Stimulated activated memory B cell treated with anti-CD40 and anti-IgM and Interleukin-4, amounts not matched to agents 10 μg/mL and 1 μg/mL and 100 μg/mL, for 72 hours (primary cell): ENCODE data around the gene SLC6A9.

ENCODE experiments used
- ATAC-seq: fragments of 150-1000 bp; cut with Tn5 transposase; 2 replicates; pipeline ENCODE4 v1.10.0; 2021
- H3K27ac Mint-ChIP-seq: one replicate; pipeline ENCODE4 v1.8.0; 2022; ENCODE audit warnings: mild to moderate bottlenecking, mixed read lengths
- H3K27me3 Mint-ChIP-seq: one replicate; pipeline ENCODE4 v1.8.0; 2022; ENCODE audit warnings: mixed read lengths
- H3K36me3 Mint-ChIP-seq: one replicate; pipeline ENCODE4 v1.8.0; 2022; ENCODE audit warnings: mixed read lengths
- H3K4me1 Mint-ChIP-seq: one replicate; pipeline ENCODE4 v1.8.0; 2022; ENCODE audit warnings: mixed read lengths
- H3K4me3 Mint-ChIP-seq: one replicate; pipeline ENCODE4 v1.8.0; 2022; ENCODE audit warnings: mild to moderate bottlenecking, moderate library complexity, mixed read lengths
- H3K9me3 Mint-ChIP-seq: one replicate; pipeline ENCODE4 v1.8.0; 2022; ENCODE audit warnings: mixed read lengths

The SLC6A9 gene

DNA sequence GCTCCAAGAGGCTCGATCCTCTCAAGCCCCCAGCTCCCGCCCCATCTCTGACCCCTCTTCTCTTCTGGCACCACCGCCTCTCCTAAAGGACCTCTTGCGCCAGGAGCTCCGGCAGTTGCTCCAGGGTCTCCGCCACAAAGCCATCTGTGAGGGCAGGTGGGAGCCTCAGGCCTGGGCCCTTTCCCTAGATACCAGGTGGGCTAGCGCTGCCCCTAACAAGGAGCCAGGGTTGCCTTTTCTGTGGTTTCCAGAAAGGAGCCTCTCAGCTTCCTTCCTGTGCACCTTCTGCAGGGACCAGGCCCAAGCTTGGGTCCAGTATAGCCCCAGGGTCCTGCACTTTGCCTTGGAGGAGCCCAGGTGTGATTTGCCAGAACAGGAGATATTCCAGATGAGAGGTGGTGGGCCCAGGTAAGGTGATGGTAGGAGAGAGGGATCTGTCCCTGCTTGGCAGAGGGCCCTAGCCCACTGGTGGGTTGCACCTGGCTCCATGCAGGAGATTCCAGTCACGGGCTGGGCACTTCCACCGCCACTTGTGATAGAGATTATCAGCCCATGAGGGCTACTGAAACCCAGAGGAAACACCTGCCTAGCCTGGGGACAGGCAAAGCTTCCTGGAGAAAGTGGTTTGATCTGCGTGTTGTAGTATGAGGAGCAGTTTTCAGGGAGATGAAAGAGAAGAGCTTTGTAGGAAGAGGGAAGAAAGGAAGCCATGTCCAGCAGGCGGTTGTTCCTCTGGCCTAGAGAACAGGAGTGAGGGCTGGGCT lies 38.8 kb downstream of the SLC6A9 start:
- peaks cover 41% of the 10 kb centered on the region for H3K4me1 Mint-ChIP-seq
- no peaks in the 10 kb centered on the region for H3K9me3 Mint-ChIP-seq
- H3K36me3 Mint-ChIP-seq = no peaks in the 10 kb centered on the region
- peak overlapping the region; percentile 73 for H3K27ac Mint-ChIP-seq
- no peak for ATAC-seq
- H3K4me3 Mint-ChIP-seq = peak overlapping the region; percentile 97
- H3K27me3 Mint-ChIP-seq = no peaks in the 10 kb centered on the region

DNA sequence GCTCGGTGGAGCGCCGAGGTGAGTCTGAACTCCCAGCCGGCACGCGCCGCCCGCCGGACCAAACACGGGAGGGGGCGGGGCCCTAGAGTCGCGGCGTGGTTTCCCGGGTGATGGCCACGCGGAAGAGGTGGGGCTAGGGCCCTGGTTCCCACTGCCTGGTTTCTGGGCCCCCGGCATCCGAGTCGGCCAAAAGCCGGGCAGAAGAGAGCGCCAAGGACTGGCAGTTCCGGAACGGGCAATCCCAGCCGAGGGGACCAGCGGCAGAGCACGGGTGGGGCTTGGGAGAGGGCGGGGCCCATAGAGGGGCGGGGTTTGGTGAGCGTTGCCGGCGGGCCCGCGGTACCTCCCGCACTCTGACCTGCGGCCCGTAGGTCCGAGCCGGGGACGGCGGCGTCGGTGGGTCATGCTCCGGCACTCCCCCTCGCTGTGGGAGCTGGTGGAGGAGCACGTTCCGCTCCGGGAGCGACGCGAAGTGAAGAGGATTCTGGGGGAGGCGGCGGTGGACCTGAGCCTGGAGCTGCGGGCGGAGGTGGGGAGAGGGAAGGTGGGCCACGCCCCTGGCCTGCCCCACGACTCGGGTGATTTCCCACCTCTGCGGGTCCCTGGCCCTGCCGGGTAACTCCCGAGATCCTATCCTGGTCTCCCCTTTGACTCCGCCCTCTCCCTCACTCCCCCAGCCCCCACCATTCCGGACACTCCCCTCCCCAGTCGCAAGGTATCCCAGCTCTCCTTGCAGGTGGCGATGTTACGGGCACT lies 39.6 kb downstream of the SLC6A9 start, which contains the start of gene CCDC24:
Gene CCDC24 (plus strand): TSS at position 124 of the 756 bp plus-strand sequence. CDS start 280 bp downstream, at position 404.
- Mint-ChIP-seq H3K4me3 (peak within 1 kb of the TSS; percentile 97), H3K9me3 (no peaks in the 10 kb centered on the region), H3K27me3 (no peaks in the 10 kb centered on the region), H3K27ac (peak within 1 kb of the TSS; percentile 73), H3K4me1 (peaks cover 41% of the 10 kb centered on the region), H3K36me3 (no peaks in the 10 kb centered on the region)
- peak; percentile 90 for ATAC-seq

DNA sequence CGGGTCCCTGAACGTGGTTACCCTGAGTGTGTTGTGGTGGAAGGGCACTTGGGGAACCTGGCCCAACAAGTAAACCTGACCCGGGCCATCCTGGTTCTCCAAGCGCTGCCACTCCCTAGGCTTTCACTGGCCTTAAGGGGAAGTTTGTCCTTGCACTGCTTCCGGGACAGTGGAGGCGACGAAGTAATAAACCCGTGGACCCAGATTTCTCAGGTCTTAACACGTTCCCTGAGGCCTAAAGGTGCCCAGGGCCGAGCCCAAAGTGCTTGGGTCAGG lies 40.1 kb downstream of the SLC6A9 start:
- H3K27ac Mint-ChIP-seq = peak overlapping the region; percentile 73
- no peak for ATAC-seq
- peak overlapping the region; percentile 97 for H3K4me3 Mint-ChIP-seq
- H3K27me3 Mint-ChIP-seq = no peaks in the 10 kb centered on the region
- peaks cover 41% of the 10 kb centered on the region for H3K4me1 Mint-ChIP-seq
- H3K9me3 Mint-ChIP-seq = no peaks in the 10 kb centered on the region
- H3K36me3 Mint-ChIP-seq = no peaks in the 10 kb centered on the region

DNA sequence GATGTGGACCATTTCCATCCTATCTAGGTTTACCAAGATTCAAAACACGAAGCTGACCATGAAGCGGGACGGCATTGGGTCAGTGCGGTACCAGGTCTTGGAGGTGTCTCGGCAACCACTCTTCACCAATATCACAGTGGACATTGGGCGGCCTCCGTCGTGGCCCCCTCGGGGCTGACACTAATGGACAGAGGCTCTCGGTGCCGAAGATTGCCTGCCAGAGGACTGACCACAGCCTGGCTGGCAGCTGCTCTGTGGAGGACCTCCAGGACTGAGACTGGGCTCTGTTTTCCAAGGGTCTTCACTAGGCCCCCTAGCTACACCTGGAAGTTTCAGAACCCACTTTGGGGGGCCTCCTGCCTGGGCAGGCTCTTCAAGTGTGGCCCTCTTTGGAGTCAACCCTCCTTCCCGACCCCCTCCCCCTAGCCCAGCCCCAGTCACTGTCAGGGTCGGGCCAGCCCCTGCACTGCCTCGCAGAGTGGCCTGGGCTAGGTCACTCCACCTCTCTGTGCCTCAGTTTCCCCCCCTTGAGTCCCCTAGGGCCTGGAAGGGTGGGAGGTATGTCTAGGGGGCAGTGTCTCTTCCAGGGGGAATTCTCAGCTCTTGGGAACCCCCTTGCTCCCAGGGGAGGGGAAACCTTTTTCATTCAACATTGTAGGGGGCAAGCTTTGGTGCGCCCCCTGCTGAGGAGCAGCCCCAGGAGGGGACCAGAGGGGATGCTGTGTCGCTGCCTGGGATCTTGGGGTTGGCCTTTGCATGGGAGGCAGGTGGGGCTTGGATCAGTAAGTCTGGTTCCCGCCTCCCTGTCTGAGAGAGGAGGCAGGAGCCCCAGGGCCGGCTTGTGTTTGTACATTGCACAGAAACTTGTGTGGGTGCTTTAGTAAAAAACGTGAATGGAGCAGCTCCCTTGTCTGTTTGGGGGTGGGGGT lies 40.7 kb downstream of the SLC6A9 start:
- no peak for ATAC-seq
- Mint-ChIP-seq H3K4me3 (peak overlapping the region; percentile 97), H3K27ac (peak overlapping the region; percentile 73), H3K27me3 (no peaks in the 10 kb centered on the region), H3K36me3 (peaks cover 4% of the 10 kb centered on the region), H3K9me3 (no peaks in the 10 kb centered on the region), H3K4me1 (peaks cover 41% of the 10 kb centered on the region)

DNA sequence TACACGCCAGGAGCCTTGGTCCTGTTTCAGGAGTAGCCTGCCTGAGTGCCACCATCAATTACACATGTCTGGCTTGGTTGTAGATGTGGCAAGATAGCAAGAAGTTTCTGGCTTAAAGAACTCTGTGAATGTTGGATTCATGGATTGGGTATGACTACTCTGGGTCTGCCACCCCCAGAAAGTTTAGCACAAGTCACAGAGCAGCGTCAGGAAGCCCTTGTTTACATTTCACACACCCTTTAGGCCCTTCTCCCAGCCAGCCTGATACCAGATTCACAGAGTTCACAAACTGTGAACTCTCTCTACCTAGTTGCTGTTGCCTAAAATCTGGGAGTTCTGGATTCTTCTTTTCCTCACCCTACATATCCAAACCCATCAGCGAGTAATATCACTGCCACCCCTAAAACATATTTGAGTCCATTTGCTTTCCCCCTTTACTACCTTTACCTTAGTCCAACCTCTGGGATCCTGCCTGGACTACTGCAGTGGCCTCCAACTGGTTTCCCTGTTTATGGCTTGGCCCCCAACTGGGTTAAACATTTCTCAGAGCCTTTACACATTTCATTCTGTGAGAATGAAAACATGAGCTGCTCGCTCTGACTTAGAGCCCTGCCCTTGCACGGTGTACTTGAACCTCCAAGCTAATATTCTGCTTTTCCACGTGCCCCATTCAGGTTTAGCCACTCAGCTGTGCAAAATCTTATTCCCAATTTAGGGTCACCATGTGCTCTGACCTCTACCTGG lies 43.9 kb downstream of the SLC6A9 start:
- H3K36me3 Mint-ChIP-seq = peaks cover 25% of the 10 kb centered on the region
- H3K4me3 Mint-ChIP-seq = no peak overlapping the region
- no peaks in the 10 kb centered on the region for H3K9me3 Mint-ChIP-seq
- peaks cover 16% of the 10 kb centered on the region for H3K4me1 Mint-ChIP-seq
- H3K27me3 Mint-ChIP-seq = no peaks in the 10 kb centered on the region
- H3K27ac Mint-ChIP-seq = no peak overlapping the region
- ATAC-seq = no peak

DNA sequence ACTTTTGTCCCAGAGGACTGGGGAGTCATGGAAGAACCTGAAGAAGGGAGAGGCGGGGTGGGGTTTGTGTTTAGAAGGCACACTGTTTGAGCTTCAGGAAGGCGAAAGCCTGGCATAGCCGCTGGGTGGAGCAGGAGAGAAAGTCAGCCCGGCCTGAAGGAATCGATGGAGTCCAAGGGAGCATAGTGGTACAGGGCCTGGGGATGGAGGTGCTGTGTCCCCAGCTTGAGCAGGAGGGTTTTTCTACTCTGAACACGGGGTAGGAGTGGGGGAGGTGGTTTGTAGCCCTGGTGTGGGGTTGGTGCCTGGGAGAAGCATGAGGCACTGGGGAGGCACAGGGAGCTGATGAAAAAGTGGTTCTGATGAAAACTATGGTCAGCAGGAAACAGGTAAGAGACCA lies 44.5 kb downstream of the SLC6A9 start:
- Mint-ChIP-seq H3K9me3 (no peaks in the 10 kb centered on the region), H3K27me3 (no peaks in the 10 kb centered on the region), H3K27ac (no peak overlapping the region), H3K4me3 (no peak overlapping the region), H3K36me3 (peaks cover 26% of the 10 kb centered on the region), H3K4me1 (peaks cover 10% of the 10 kb centered on the region)
- no peak for ATAC-seq

DNA sequence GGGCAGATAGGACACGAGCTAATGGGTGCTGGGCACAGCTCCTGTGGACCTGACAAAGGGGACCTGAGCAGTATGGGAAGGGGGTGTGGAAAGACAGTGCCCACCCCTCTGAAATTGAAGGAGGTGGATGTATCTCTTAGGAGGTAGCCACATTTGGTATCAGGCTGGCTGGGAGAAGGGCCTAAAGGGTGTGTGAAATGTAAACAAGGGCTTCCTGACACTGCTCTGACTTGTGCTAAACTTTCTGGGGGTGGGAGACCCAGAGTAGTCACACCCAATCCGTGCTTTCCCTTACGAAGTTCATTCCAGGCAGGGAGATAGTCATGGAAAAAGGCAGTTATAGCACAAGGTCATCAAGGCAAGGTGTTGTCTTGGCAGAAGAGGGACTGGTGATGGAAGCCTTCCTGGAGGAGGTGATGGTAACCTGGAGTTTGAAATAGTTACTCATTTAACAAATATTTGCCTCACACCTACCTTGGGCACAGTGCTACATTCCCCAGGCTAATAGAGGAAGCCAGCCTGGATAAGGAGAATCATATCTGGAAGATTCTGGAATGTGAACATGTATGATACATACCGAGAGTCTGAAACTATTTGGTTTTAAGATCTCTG lies 45.2 kb downstream of the SLC6A9 start:
- Mint-ChIP-seq H3K36me3 (peaks cover 26% of the 10 kb centered on the region), H3K4me1 (peaks cover 3% of the 10 kb centered on the region), H3K4me3 (no peak overlapping the region), H3K9me3 (no peaks in the 10 kb centered on the region), H3K27me3 (no peaks in the 10 kb centered on the region), H3K27ac (no peak overlapping the region)
- no peak for ATAC-seq

DNA sequence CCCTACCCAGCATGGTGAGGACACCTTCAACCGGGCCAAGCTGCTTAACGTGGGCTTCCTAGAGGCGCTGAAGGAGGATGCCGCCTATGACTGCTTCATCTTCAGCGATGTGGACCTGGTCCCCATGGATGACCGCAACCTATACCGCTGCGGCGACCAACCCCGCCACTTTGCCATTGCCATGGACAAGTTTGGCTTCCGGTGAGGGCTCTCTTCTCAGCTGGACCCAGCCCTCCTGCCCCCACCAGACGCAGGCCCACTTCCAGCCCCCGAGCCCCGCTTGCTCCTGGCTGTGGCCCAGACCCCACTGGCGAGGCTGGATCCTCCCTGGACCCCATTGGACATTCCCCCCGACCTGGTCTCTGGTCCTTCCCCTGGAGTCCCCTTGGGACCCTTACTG lies 46.4 kb downstream of the SLC6A9 start:
- Mint-ChIP-seq H3K4me1 (peaks cover 10% of the 10 kb centered on the region), H3K27me3 (no peaks in the 10 kb centered on the region), H3K36me3 (peaks cover 26% of the 10 kb centered on the region), H3K27ac (no peak overlapping the region), H3K4me3 (no peak overlapping the region), H3K9me3 (no peaks in the 10 kb centered on the region)
- no peak for ATAC-seq

DNA sequence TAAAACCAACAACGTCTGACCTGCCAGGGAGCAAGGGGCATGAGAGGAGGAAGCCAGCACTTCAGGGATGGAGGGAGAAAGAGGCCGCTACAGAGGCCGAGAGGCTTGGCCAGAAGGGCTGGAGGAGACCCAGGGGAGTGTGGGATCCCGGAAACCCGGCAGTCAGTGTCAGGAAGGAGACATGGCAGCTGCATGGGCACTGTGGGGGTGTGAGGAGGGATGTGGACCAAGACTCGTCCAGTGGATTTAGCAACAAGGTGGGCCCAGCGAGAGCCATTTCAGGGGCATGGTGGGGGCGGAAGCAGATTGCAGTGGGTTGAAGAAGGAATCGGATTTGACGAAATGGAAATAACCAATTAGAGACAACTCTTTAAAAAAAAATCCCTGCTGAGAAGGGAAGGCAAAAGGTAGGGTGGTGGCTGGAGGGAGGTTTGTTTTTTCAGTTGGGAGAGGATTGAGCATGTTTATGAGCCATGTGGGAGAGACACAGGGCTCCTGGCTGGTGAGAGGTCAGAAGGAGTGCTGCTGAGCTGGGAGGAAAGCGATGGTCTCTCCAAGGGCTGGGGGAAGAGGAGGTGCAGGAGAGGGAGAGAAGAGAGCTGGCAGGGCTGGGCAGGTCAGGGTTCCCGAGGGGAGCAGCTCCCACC lies 47.9 kb downstream of the SLC6A9 start:
- H3K4me3 Mint-ChIP-seq = no peak overlapping the region
- no peak for ATAC-seq
- H3K27ac Mint-ChIP-seq = no peak overlapping the region
- peaks cover 17% of the 10 kb centered on the region for H3K4me1 Mint-ChIP-seq
- H3K27me3 Mint-ChIP-seq = no peaks in the 10 kb centered on the region
- no peaks in the 10 kb centered on the region for H3K9me3 Mint-ChIP-seq
- peaks cover 26% of the 10 kb centered on the region for H3K36me3 Mint-ChIP-seq

DNA sequence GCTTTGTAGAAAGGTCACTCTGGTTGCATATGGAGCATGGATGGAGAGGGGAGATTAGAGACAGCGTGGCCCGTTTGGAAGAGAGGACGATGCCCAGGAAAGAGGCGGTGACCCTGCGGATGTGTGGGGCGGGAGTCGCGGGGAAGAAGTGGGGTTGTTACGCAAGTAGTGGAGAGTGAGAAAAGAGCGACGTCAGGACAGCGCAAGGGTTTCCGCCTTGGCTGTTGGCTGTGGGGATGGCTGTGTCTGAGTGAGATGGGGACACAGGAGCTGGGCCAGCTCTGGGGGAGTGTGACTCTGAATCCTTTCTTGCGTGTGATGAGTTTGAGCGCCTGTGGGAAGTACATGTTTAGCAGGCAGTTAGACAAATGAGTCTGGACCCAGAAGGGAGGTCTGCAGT lies 48.5 kb downstream of the SLC6A9 start:
- no peak overlapping the region for H3K4me3 Mint-ChIP-seq
- H3K36me3 Mint-ChIP-seq = peaks cover 30% of the 10 kb centered on the region
- no peak overlapping the region for H3K27ac Mint-ChIP-seq
- no peaks in the 10 kb centered on the region for H3K27me3 Mint-ChIP-seq
- H3K9me3 Mint-ChIP-seq = no peaks in the 10 kb centered on the region
- H3K4me1 Mint-ChIP-seq = peaks cover 23% of the 10 kb centered on the region
- no peak for ATAC-seq

DNA sequence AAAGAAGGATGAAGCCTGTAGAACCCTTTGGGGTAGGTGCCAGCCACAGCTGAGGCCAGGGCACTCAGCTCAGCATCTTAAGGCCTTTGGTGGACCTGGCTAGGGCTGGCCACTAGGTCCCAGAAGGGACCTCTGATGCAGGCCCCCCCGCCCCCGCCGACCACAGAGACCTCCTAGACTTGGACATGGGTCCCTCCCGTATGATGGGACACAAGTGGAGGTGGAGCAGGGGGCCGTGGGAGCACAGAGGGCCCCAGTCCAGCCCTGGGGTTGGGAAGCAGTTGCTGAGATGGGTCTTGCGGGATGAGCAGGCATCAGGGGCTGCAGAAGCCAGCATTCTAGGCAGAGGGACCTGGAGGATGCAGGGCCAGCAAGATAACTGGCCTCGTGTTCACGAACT lies 49.0 kb downstream of the SLC6A9 start:
- H3K4me1 Mint-ChIP-seq = peaks cover 29% of the 10 kb centered on the region
- H3K36me3 Mint-ChIP-seq = peaks cover 36% of the 10 kb centered on the region
- no peak overlapping the region for H3K27ac Mint-ChIP-seq
- H3K4me3 Mint-ChIP-seq = no peak overlapping the region
- no peaks in the 10 kb centered on the region for H3K9me3 Mint-ChIP-seq
- no peaks in the 10 kb centered on the region for H3K27me3 Mint-ChIP-seq
- no peak for ATAC-seq

DNA sequence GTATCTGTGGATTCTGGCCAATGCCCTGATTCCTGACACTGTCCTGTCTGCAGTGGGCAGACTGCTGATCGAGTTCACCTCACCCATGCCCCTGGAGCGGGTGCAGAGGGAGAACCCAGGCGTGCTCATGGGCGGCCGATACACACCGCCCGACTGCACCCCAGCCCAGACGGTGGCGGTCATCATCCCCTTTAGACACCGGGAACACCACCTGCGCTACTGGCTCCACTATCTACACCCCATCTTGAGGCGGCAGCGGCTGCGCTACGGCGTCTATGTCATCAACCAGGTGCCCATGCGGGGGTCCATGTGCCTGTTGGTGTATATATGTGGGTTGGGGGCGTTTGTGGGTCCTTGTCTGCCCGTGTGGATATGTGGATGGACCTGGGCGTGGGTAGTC lies 49.6 kb downstream of the SLC6A9 start:
- Mint-ChIP-seq H3K36me3 (peaks cover 42% of the 10 kb centered on the region), H3K9me3 (no peaks in the 10 kb centered on the region), H3K27ac (no peak overlapping the region), H3K27me3 (no peaks in the 10 kb centered on the region), H3K4me3 (no peak overlapping the region), H3K4me1 (peaks cover 35% of the 10 kb centered on the region)
- no peak for ATAC-seq

DNA sequence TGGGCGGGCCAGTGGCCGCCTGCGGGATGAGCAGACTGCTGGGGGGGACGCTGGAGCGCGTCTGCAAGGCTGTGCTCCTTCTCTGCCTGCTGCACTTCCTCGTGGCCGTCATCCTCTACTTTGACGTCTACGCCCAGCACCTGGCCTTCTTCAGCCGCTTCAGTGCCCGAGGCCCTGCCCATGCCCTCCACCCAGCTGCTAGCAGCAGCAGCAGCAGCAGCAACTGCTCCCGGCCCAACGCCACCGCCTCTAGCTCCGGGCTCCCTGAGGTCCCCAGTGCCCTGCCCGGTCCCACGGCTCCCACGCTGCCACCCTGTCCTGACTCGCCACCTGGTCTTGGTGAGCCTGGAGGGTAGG lies 50.1 kb downstream of the SLC6A9 start:
- ATAC-seq = no peak
- Mint-ChIP-seq H3K27ac (no peak overlapping the region), H3K27me3 (no peaks in the 10 kb centered on the region), H3K9me3 (no peaks in the 10 kb centered on the region), H3K4me1 (peaks cover 40% of the 10 kb centered on the region), H3K4me3 (no peak overlapping the region), H3K36me3 (peaks cover 47% of the 10 kb centered on the region)
